AG08396 (cell line): ENCODE data around the gene SLC12A4.
A peak's percentile ranks its signal among the peaks of the same experiment; 100 is the strongest.

ENCODE experiments used
- DNase-seq: peaks from one replicate; pipeline ENCODE4 v3.0.0; 2012; ENCODE audit warnings: low spot score, mixed read lengths

The SLC12A4 gene

DNA sequence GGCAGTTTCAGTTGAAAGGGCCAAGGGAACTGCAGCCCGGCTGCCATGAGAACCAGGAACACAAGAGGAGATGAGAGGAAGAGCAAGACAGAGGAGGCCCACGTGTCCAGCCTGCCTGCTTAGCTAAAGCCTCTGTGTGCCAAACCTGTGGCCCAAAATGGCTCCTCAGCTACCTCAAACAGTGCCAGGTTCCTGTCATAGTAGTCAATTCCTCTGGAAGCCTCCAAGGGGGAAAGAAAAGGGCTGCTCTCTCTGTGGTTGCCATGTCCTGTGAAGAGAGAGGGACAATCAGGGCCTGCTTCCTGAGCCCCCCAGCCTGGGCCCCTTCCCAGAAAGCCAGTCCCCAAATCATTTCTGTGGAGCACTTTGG lies 5.2 kb downstream of the SLC12A4 start:
- no peak for DNase-seq

DNA sequence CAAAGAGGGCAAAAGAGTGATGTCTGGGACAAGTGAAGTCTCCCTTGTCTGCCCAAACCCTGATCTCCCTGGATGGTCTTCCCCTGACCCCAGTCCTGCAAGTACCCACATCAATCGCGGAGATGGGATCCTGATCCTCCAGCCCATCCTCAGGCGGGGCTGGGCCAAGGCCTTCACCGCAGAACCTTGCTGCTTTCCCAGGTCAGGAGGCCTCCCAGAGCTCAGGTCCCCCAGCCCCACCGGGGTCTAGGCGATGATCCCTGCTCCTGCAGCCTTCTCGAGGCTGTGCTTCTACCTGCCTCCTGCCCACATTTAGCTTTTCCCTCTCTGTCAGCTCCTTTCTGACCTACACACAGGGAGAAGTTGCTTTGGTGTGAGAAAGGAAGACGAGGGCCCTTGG lies 6.3 kb downstream of the SLC12A4 start:
- no peak for DNase-seq

DNA sequence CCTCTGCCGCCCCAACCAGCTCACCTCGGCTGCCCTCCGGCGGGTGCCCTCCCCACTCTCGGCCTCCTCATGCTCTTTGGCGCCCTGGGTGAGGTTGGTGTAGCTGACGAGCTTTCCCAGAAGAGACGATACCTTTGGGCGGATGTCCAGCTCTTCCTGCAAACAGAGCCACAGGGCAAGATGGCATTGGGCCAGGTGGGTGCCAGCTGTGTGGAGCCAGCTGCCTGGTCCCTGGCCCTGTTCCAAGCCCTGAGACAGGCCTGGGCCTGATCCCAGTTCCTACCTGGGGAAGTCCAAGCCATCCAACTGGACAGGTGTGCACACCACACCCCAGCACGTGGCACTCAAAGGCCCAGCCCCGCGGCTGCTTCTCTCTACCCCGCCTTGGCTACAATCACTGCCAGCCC lies 6.9 kb downstream of the SLC12A4 start:
- no peak for DNase-seq

DNA sequence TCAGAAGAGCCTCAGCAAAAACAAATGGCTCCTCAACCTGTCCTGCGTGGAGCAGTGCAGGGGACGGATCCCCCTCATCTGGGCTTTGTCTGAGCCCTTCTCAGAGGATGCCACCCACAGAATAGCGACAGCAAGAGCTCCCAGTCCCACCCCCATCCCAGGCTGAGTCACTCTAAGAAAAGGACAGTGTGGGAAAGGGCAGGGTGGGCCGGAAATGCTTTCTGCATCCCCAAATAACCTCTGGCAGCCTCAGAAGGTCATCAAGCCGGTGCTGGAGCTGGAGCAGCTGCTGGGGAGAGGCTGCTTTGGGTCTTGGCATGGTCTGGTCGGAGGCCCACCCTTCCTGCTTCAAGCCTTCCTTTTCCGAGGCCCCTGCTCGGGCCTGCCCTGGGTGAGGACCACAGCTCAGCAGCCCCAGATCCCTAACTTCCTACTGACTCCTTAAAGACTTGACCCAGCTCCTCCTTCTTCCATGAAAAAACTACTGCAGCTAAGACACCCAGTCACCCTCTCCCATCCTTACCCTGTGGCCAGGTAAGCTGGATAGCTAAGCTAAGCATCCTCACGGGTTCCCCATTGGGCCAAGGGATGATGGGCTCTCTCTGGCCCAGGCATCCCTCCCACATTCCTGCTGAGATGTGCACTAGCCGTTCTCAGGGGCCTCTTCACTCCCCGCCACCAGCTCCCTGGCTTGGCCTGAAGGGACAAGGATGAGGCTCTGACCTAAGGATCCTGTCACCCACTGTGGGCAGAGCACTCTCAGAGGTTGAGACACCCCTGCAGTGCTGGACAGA lies 8.7 kb downstream of the SLC12A4 start:
- DNase-seq, result peak; percentile 85

DNA sequence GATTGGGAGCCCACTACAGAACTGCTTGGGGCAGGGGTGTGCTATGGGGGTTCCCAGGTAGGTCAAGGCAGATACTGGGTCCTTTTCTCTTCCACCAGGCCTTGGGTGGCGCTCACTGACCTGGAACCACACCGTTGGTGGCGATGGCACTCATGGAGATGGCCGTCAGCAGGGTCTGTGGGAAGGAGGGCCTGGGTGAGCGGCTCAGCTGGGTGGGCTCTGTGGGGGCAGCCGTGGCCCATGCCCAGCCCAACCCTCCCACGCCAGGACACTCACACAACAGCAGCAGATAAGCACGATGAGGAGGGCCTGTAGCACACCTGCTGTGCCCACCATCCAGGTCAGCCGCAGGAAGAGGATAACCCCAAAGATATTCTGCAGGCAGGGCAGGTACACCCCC lies 10.8 kb downstream of the SLC12A4 start:
- no peak for DNase-seq

DNA sequence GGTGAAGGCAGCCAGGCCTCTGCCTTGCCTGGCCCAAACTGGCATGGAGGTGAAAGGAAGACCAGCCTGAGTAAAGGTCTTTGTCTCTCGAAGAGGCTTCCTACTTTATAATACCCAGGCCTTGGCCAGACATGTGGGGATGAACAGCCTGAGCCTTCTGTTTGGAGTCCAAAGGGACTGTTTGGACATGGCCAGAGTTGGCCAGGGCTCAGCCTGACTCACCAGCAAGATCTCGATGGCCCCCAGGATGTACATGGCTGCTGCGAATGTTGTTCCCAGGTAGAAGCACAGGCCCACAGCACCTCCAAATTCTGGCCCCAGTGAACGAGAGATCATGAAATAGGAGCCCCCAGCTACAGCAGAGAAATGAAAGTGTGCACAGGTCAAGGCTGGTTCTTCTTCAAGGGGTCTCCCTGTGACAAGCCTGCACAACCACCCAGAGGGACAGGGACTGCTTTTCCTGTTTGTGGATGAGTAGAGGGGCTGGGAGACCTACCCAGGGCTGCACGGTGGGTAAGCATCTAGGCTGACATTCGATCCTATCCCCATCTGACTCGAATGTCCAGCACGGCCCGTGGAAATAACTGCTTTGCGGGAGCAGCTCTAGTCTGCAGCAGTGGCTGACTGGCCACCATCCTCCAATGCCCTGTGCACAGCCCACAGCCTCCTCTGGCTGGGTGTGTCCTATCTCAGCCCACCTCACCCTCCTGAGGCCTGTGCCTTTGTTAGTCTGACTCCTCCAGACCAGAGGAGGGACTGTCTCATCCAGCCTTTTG lies 13.8 kb downstream of the SLC12A4 start:
- no peak for DNase-seq

DNA sequence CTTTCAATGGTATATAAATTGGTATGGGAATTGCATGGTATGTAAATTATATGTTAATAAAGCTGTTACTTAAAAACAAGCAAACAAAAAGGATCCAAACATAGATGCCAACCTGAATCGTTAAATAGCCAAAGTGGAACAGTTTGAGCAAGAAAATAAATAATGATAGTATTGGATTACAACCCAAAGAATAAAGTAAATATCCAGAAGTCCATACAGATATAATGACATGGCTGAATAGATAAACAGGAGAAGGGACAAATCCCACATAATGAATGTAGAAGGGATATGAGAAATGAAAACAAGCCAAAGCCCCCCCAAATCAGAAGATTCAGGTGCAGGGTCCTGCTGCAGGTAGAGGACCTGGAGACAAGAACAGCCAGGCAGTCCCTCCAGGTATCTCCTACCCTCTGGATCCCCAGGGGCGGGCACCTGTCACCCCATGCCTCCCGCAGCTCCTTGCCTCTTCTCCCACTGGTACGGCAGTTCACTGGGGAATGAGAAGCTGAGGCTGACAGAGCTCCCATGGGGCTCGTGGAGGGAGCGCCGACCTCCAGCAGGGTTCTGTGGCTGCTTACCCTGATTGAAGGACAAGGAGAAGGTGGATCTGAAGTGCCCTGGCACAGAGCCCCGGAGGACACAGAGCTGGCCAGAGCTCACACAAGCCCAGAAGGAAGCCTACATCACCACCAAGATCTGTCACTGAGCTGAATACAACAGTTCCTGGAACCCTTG lies 14.6 kb downstream of the SLC12A4 start:
- no peak for DNase-seq

DNA sequence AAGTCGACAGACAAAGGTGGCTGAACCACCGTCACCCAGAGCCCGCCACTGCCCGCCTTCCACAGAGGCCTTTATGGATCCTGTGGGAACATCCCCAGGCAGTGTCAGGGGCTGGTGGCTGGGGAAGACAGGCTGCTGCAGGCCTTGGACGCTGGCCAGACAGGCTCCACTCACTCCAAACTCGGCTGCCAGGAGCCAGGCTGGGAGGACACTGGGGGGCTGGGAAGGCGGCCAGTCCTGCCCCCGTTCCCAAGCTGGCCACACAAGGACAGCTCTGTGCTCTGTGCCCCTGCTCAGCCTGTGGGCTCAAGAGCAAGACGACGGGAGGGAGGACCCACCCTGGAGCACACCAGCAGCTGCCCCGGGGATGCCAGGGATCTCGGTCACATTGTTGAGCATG lies 17.0 kb downstream of the SLC12A4 start:
- DNase-seq, result no peak

DNA sequence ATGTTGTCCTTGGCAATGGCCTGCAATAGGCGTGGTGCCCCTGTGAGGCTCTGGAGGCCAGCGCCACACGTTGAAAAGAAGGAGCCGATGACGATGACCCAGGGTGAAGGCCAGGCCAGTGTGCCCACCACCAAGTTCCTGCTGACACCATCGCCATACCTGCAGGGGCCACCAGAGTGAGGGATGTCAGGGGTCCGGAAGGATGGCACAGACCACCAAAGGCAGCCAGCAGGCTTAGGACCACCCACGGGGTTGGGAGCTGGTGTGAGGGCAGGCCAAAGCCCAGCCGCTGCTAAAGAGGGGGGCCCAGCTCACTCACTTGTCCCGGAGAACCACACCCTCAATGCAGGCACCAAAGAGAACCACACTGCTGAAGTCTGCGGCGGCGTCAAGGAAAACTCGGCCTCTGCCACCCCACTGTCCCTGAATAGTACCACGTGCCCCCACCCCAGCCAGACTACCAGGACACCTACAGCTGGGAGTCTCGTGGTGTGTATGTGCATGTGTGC lies 18.0 kb downstream of the SLC12A4 start:
- DNase-seq, result no peak

DNA sequence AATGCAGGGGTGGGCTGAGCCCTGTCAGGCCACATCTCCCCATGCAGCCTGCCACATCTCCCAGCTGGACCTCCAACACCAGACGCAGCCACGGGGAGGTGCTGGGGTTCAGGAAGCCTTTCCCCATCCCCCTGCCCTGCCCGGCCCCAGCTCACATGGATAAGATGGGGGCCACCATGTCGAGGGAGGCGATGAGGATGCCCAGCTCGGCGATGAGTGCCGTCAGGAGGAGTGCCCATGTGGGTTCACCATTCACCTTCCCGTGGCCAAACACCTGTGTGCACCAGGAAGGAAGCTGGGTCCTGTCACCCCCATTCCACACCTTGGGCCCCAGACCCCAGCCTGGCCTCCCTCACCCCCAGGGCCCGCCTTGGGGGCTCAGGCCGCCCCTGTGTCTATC lies 18.8 kb downstream of the SLC12A4 start:
- no peak for DNase-seq

DNA sequence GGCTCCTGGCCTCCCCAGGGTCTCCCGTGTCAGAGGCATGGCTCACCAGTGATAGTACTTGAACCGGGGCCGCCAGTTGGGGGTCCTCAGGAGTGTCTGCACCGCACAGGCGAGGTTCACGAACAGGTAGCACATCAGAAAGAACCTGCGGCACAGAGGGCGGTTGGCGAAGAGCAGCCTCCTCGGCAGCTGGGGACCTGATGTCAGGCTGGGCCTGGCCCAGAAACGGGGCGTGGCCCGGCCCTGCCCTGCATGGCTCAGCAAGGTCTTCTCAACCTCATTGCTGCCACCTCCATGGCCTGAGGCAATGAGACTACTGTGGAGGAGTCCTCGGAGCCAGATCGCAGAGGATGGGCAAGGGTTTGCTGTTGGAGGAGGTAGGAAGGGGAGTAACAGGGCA lies 20.4 kb downstream of the SLC12A4 start:
- DNase-seq, result no peak

DNA sequence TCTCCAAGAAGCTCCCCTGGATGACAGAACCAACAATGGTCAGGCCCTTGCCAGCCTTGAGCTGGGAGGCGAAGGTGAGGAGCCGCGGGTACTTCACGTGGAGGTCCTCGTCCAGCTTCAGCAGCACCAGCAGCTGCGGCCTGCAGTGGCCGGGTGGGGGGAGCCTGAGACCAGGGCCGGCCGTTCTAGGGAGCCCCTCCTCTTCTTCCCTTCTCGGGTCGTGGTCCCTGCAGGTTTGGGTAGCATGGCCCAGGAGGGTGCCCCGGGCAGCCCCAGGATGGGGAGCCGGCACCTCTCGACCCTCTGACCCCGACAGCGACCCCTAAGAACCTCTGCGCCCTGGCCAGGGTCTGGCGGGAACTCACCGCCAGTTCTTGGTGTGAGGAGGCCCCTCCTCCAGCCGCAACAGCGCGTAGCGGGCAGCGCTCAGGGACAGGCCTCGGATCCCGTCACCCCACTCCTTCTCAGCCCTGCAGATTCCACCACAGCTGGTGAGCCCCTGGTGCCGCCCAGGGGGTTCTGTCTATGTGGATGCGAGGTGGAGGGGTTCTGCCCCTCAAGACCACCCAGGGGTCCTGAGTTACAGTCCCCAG lies 21.4 kb downstream of the SLC12A4 start:
- DNase-seq, result no peak

DNA sequence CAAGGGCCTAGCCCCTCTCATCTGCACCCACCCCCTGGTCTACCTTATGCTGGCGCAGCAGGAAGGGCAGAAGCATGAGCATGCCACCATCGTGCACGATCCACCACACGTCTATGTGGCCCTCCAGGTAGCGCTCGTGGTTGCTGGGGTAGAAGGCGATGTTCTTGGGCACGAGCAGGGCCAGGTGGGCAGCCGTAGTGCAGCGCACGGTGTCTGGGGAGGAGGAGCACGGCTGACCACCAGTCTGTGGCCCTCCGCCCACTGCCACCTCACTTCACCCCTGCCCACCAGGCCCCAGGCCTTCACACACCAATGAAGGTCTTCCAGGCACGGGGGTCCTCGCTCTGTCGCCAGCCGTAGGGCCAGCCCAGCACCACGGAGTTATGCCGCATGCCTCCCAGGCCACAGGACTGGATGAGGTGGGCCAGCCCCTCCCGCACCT lies 22.3 kb downstream of the SLC12A4 start:
- DNase-seq, result no peak

DNA sequence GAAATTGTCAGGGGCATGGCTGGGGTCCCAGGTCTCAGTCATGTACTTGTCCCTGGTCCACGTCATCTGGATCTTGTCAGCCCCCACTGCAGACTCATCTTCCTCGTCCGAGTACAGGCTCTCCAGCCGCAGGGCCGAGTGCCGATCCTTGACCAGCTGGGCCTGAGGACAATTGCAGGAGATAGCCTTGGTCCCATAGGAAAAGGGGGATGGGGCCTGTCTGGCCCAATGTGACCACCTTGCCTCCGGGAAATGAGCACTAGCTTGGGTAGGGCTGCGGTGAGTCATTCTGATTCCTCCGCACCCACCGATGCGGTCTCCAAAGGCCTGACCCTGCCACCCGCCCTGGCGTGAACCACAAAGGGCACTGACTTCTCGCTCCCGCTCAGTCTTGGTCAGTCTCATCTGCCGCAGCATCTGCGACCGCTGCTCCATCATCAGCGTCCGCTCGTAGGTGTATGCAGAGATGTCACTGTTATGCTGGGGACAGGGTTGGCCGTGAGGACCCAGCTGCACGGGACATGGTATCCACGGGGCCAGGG lies 23.0 kb downstream of the SLC12A4 start:
- DNase-seq, result no peak

DNA sequence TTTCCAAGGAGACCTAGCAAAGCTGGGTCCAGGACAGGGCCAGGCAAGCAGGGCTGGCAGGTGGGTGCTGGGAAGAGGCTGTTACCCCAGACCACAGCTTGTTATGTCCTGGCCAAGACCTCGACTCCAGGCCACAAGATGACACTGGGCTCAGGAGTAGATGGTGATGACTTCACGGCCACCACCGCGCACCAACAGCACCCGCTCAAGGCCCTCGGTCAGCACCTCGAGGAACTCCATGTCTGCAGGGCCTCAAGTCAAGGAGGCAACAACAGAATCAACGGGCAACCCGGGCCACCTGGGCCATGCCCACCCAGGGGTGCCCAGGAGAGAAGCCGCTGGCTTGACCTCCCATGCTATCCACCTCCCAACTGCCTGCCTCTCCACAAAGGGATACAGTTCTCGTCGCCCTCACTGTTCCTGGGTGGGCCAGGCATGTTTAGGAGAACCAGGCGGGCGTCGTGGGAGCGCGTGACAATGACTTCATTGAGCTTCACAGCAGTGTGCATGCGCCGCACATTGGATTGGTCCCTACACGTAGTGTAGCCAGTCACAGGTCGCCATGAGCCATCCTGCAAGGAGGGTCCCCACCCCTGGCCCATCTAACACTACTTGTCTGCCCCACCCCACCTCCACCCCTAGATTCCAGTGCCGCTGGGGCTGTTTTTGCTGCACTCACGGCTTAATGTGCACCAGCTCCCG lies 23.6 kb downstream of the SLC12A4 start:
- DNase-seq, result no peak

DNA sequence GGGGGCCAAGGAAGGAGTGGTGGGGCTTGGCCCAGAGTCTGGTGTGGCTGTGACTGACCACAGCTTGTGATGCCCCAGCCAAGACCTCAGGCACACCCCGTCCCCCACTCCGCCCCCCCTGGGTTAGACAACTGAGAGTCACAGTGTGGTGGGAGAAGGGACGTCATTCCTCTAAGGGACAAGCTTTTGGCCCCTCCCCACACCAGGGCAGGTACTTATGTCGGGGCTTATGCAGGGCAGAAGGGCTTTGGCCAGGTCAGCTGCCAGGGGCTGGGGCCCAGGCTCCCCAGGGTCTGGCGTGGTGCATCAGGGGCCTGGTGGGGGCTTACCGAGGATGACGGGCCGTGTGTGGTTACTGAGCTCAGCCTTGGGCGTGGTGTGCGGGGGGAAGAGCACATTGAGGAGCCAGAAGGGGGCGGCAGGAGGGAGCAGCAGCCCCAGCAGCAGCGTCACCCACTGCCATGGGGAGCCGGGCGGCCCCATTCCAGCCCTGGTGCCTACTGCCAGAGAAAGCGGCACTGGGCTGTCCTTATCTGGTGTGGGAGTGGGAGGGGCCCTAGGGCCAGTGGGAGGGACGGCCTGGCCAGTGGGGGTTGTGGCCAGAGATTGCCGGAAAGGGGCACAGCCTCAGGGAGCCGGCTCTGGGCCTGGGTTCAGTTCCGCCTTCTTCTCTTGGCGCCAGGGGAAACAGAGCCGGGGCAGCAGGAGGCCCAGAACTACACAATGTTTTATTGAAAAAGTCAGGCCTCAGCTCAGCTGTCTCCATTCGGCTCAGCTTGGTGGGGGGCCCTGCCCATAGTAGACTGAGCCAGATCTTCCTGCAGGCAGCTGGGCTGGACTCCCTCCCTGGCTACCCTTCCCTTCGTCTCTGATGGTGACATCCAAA lies 24.6 kb downstream of the SLC12A4 start, which contains the start of gene LCAT:
Gene LCAT, minus strand, starts transcription at position 502 of the 886 bp plus-strand sequence. Its CDS starts 19 bp downstream, at position 483.
- DNase-seq, result no peak

DNA sequence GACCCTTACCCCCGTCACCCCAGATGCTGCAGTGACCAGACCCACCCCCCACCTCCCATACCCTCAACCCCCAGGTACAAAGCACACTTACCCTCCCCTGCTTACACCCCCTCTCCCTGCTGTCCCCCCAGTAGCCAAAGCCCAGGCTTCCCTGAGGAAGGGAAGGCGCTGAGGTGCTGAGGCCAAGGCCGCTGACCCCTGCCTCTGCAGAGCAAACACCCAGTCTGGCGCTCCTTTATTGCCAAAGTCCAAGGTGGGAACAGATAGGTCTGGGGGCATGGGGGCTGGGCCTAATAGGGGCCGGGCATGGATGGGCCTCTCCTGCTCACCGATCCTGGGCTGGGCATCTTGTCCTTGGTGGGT lies 25.2 kb downstream of the SLC12A4 start:
- no peak for DNase-seq

DNA sequence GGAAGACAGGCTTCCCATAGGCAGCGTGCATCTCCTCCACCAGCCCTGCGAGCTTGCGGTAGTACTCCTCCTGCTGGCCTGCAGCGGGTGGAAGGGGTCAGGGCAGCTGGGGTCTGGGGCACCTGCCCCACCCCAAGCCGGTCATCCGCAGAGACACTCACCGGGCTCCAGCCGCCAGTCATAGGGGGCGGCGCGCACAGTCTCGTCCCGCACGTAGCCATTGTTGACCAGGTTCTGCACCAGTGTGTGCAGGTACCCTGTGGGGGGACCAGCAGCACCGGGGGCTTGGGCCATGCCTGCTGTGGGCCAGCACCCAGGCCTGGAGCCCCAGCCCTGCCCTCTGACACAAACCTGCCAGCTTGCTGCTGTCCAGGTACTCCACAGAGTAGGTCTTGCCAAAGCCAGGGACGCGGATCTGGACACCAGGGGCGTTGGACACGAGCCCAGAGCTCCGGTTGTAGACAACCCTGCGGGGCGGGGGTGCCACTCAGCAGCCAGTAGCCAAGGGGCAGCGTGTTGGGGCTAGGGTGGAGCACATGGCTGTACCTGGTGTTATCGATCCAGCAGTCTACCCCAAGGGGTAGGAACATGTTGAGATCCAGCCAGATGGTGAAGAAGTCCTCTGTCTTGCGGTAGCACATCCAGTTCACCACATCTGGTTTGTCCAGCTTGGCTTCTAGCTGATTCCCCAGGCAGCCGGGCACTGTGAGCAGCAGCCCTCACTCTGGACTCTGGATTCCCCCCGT lies 25.8 kb downstream of the SLC12A4 start:
- no peak for DNase-seq

DNA sequence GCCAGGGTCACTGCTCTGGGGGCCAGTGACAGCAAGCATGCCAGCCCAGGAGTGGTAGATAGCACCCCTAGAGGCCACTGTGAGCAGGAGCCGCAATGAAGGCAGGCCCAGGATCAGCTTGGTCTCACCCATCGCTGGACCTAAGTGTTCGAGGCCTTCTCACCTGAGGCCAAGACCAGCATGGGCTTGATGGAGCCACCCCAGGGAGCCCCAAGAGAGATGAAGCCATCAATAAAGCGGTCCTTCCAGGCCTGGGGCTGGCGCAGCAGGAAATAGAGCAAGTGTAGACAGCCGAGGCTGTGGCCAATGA lies 26.3 kb downstream of the SLC12A4 start:
- DNase-seq, result peak; percentile 66
